Ecto neural progenitor cell (in vitro differentiated cells): ENCODE results near the gene CIROP.

Experiments used
- DNase-seq: peaks from one replicate; pipeline ENCODE4 v3.0.0-alpha.2; 2018; ENCODE audit warnings: low spot score

Gene CIROP

DNA sequence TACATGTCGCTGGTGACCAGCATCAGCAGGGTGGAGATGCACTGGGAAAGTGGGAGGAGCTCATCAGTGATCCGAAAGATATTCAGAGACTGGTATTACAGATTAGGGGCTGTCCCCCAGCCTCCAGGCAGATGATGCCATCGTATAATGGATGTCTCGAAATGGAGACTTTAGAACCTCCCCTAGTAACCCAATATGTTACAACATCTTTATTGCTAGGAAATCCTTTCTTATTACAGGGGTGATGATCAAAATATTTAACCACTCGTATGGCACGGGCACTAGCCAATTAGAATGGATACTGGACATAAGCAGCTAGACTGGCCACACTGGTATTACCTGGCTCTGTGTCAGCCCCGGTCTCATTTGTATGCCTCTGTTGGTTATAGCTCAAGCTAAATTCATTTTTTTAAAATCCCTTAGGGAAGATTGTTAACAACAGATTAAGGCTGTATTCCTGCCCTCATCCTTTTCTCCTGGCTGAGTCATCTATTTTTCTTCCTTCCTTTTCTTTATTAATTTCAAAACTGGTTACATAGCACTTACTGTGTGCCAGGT is 25.0 kb upstream of the CIROP start:
- no peak for DNase-seq

DNA sequence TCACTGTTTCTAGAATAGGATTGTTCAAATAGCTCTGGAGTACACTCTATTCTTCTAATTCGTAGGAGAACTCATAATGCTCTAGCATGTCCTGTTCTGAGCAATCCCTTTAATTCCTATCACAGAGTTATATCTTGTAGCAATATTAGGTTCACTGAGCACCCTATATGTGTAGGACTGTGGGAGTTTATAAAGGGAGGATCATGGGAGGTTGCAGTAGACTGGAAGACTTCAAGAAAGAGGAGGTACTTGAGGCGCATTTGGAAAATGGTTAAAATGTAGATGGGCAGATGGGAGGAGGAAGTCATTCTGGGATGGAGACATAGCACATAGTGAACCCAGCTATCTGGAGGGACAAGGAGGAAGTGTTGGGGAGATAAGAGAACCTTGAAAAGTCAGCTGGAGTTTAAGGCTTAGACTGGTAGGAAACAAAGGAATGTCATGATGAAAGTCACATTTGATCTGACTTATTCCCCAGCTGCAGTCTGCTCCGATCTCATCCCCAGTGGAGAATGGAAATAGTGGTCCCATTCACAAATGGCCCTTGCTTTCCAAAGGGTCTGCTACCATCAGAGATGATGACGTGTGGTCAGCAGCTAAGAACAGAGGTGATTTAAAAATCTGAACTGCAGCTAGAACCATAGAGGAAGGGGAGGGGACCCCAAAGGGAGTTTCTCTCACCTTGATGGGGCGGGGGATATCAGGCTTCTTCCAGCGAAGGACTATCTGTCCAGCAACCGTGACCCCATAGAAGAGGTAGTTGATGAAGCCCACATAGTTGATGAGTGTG is 24.4 kb upstream of the CIROP start:
- no peak for DNase-seq

DNA sequence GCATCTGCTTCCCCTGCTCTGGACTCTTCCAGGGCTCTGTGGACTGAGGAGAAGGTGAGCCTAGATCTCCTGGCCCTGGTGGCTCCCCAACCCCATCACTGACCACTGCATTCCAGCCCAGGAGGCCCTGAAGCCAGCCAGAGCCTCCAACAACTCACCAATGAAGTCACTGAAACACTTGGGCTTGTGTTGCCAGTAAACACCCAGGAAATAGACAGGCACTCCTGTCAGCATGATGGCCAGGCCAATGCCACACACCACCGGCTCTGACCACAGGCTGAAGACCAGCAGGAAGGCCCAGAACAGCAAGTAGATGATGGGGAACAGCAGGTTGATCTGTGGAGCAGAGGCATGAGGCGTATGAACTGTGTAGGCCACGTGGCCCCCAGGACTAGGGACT is 23.1 kb upstream of the CIROP start:
- DNase-seq, result no peak

DNA sequence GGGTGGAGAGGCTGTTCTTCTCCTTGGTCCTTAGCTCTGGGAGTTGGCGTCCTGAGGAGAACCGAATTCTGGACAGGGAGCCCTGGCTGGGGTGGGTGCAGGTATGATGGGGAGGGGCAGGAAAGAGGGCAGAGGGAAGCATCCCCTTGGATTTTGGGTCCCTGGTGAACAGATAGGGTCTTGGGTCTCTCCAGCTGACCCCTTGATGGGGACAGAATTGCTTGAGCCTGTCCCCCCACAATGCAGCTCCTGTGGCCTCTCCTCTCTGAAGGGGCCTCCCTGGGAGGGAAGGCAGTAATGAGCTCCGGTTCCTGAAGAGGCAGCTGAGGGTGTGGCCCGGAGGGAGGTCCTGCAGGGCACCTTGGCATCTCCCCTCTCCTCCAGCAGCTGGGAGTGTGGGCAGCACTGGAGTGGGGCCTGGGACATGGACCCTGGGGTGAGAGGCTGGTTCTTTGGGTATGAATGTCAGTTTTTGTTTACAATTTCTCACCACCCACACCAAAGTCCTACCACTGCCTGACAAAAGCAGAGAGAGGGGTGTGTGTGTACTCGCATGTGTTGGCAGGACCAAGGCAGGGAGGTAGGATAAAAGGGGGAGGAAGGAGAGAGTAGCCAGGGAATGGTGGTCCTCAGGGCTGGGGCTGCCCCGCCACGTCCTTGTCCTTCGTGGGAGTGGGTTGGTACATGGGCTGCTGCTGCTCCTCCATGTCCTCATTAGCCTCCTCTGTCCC is 21.9 kb upstream of the CIROP start:
- DNase-seq, result no peak

DNA sequence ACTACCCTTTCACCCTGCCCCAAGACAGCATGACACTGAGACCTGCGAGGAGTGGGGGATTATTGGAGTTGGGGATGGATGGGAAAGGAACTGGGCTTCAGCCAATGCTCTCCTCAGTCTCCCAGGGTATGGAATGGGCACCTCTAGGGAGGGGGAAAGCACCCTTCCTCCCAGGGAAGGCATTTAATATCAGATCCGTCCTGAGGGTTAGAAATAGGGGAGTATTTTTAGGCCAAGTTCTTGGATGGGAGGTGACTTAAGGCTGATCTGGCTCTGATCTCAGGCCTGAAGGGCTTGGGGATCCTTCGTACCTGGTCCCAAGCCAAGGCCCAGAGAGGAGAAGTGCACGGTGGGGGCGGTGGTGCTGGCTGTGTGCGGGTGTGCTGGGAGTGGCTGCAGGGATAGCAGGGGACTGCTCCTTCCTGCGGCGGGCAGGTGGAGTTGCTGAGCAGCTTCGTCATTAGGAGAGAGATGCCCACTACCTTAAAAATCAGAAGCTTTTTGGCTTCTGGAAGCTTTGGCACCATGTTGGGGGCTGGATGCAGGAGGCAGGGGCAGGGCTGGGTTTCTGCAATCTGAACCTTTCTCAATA is 21.2 kb upstream of the CIROP start:
- no peak for DNase-seq

DNA sequence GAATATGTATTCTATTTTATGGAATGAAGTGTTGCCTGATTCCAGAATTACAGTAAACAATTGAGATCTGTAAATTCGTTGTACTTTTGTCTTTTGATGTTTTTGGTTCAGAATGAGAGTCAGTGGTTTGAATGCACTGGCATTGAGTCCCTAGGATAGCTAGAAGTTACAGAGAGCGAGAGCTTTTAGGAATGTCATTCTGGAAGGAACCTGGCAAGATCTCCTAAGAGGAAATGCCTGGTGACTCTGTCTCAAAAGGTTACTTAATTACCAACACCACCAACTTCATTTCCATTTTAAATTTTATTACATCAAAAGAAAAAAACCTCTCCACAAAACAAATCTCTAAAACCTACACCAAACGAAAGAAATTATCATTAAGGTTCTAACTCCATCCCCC is 20.2 kb upstream of the CIROP start:
- no peak for DNase-seq

DNA sequence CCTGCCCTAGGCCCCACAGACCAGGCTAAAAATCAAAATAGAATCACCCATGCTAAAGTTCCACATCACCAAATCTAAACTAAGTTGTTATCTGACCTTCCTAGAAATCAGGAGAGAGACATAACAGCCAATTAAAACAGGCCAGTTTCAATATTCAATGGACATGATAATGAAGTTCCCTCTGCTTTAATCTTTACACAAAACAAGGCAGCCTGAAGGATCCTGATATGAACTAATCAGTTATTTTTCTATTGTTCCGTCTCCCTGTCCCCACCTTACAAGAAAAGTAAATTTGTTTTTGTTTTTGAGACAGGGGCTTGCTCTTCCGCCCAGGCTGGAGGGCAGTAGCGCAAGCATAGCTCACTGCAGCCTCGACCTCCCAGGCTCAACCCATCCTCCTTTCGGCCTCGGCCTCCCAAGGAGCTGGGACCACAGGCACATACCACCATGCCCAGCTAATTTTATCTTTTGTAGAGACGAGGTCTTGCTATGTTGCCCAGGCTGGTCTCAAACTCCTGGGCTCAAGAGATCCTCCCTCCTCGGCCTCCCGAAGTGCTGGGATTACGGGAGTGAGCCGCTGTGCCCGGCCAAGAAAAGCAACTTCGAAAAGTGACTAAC is 19.7 kb upstream of the CIROP start:
- DNase-seq, result no peak

DNA sequence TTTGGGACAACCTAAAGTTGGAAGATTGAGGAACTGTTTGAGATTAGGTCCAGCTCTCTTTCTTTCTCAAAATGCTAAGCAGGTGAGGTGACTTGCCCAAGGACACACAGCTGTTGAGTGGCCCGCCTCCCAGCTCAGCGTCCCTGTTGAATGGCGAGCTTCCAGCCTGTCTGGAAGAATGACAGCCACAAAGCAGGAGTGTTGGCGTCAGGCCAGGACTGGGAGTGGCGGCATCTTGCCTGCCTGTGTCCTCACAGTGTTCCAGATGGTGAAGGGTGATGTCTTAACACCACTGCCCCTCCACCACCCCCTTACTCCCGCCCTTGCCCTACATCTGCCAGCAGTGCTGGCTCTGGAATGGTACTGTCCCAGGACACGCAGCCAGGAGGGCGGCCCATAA is 18.6 kb upstream of the CIROP start:
- DNase-seq, result no peak

DNA sequence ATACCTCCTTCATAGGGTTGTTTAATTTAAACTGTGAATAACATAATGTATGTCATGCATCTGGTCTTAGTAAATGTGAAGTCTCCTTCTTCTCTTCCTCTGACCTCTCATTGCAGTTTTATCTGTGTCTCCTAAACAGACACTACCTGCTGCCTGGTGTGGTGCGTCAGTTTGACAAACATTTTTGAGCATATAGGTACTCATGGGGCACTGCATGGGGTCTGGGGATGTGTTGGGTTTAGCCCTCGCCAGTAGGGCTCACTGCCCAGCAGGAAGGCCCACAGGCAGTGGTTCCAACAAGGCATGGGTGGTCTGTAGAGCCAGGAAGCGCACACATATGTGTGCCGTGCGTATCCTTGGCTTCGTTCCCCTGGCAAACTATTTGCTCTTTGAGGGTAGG is 17.3 kb upstream of the CIROP start:
- no peak for DNase-seq

DNA sequence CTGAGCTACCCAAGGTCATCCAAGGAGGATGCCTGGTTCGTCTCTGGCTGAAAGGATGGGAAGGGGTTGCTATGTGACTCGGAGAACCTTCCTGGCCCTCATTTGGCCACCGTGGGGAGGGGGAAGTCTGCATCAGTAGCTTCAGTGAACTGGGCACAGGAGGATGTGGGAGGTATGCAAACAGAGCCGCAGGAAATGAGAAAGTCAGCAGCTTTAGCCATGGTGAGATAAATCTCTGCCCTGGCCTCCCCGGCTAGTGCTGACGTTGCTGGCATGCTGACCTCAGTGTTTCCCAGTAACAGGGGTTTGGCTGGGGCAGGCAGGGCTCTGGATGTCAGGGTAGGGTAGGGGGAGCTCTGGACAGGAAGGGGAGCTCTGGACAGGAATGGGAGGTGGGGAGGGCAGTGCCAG is 16.6 kb upstream of the CIROP start:
- peak; percentile 52 for DNase-seq

DNA sequence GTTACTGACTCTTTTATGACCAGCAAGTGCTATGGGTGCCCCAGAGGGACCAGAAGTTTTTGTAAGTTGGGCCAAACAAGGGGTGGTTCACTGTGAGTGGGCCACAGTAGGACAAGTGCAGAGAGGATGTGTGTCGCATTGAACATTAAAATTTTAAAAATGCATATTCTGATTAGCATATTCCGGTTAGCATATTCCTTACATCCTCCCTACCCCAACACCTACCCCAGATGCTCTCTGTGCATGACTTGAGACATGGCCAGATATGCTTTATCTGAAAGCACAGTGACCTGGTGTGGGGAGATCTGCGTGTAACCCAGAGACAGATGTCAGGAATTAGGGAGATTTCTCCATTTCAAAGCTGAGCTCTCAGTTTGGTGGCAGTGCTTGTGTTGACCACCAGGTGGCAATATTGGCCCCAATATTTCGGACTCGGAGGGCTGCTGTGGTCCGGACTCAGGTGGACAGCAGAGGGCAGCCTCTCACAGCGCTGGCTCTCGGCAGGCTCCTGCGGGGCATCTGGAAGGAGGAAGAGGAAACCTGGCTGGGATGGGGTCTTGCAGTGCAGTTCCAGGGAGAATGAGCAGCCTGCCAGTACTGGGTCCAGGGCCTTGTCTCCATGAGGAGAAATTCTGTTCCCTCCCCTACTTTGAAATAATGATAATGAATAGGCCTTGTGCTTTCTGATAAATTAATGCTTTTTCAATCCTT is 15.9 kb upstream of the CIROP start:
- peak; percentile 94 for DNase-seq

DNA sequence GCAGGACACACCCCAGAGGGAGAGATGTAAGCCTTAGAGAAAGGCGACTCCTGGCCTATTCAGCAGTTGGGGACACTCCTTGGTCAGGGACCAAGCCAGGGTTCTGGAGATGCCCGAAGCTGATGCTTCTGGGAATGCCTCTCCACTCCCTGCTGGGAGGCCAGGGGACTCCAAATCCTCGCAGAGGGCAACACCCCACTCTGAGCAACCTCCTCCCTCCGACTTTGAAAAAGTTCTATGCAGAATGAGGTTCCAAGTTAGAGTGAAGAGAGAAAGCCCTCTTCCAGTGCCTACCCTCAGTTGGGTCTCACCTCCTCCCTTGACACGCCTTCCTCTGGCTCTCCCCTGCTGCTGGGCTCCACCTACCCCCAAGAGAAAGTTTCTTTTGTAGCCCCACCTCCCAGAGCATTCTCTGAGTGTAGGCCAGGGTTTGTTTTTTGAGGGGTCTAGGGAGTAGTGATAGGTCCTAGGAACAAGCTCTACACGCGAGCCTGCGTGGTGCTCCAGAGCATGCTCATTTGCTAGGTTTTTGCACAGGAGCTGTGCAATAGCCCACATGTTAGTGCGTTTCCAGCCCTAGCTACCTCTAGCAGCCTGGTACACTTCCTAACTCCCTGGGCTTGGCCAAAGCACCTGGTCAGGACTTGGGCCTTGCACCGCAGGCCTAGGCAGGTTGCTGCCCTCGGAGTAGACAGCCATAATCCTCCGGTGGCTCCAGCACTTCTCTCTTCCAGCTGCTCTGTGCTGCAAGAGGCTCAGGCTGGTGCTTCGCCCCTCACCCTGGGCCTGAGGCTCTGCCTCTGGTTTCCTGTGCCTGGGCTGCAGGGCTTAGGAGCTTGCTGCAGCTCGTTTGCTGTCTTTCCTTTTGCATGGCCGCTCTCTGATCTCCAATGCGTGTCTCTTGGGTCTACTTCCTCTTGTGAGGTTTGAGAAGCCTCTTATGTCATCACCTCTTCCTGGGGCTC is 14.9 kb upstream of the CIROP start:
- peak; percentile 52 for DNase-seq

DNA sequence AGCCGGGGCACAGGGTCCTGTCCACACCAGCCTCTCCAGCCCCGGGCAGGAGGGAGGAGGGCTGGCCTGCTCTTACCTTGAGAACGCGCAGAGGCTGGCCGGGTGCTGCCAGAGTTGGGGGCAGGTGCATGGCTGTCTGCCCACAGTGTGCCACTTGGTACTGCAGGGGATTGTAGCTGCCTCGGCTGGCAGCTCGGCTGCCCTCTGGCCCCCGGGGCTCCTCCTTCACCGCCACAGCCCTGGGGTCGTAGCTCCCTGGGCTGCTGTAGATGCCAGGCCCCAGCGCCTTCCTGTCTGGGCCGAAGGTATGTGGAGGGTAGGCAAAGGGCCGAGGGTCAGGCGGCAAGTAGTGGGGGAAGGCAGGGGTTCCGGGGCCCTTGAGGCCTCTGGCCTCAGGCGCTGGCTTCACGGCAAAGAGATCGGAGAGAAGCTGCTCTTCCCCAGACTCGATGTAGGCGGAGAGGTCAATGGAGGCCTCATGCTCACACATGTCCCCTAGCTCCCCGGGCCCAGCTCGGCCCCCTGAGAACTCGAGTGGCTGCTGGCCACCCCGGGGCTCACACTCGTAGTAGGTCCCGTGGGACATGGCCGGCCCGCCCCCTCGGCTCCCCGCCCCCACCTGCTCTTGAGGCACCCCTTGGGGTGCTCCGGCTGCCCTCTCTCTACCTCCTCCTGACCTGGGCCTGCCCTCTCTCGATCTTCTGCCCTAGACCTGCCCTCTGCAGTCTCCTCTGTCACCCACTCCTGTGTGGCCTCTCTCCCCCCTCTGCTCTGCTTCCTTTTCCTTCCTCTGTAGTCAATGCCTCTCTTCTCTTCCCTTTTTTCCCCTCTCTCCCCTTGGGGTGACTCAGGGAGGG is 13.9 kb upstream of the CIROP start, which contains the start of gene CEBPE:
Gene CEBPE (minus strand): TSS at position 750 of the 857 bp plus-strand sequence. CDS start 164 bp downstream, at position 586.
- peak; percentile 43 for DNase-seq

DNA sequence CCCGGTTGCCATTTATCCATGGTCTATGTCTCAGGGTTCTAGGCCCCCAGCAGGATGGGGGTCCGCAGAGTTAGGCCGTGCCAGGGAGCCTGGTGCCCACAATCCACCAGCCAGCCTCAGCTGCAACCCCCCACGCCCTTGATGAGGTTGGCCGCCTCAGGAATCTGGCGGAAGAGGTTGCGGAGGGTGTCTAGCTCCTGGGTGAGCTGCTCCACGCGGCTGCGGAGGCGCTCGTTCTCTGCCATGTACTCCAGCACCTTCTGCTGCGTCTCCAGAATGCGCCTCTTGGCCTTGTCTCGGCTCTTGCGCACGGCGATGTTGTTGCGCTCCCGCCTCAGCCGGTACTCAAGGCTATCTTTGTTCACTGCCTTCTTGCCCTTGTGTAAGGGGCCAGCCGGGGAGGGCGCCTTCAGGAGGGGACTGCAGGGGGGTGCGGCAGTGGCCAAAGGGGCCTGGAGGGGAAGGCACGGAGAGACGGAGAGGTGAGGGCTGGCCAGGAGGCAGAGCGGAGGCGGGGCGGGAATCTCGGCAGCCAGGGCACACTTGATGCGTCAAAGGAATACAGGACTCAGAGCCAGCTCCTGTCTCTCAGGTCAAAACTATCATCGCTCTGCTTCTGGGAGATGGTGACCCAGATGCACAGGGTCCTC is 12.7 kb upstream of the CIROP start:
- no peak for DNase-seq

DNA sequence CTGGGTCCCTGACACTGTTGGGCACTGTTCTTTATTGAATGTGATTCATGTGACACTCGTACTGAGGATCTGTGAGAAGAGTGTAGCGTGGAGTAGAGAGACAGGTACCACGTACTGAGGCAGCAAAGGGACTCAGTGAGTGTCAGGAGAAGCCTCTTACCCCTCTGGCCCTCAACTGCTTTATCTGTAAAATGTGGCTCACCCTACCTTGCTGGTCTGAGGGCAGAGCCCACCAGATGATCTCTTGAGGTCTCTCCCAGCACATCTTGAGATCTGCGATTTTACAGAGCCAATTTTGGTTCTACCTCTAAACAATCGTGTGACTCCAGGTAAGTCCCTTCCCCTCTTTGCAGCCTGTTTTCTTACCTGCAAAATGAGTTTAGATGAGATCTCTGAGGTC is 11.1 kb upstream of the CIROP start:
- no peak for DNase-seq

DNA sequence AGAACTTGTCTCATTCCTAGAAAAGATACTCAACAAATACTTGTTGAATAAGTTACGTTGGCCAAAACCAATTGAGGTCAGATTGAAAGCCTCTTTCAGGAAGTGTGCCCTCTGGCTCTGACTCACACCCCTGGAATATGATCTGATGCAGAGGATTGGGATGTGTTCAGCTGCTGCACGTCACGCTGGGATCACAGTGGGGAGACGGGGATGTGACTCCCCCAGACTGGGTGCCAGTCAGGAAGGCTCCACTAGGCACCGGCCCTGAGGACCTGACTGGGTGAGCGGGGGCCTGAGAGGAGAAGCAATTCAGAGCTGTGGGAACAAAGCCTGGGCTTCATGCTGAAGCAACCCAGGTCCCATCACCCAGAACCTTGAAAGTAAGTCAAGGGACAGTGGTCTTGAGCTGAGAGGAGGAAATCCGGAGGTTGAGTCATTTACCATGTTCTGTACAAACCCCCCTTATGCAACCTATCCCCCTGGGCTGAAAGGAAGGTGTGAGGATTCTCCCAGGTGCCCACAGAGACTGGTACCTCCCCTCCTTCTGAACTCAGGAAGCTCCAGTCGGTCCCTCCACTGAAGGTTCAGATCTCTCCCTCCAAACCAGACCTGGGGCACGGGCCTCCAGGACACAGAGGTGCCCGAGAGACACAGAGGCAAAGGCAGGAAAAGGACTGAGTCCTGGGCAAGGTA is 10.4 kb upstream of the CIROP start:
- DNase-seq, result no peak

DNA sequence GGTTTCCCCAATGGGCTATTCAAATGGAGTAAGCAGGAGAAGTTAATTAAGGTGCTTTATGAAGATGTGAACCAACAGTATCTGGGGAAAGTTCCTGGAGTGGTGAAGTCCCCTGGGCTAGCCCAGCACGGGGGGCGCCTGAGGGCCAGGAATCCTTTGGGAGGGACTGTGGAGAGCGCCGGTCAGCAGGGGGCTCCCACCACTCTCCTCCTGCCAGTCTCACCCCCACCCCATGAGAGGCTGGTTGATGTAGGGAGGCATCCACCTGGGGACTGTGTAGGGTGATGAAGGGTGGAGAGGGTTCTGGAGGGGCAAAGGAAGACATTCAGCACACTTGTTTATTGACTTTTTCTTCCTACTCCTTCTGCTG is 9.9 kb upstream of the CIROP start:
- no peak for DNase-seq

DNA sequence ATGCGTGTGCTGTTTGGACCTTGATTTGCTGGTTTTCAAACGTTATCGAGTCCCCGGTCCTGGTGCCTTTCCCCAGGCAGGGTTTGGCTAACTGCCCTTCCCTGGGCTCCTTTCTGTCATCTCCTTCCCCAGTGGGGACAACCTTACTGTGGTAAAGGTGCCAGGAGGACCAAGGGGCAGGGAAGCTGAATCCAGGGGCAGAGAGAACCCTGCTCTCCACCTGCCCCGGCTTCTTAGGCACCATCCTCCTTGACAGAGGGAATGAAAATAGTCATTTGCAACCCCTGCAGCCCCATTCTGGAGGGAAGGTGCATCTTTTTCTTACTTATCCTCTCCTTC is 9.3 kb upstream of the CIROP start:
- DNase-seq, result no peak
